ENCODE measurements around the gene ZNF281.

- TF ChIP-seq POLR2A (IDR thresholded peaks at IDR 0.05; ENCODE audit: low read depth) (no peak), CTCF (IDR thresholded peaks at IDR 0.05) (no peak), EP300 (IDR thresholded peaks at IDR 0.05) (no peak)
Measured at GRCh38 chr1:200443860-200444259, 34.0 kb upstream of the ZNF281 start.

Data from esophagus muscularis mucosa (tissue), 4 donors.